ENCODE results near the gene KAZN. TPM values are rescaled to one million over a fixed set of nuclear protein-coding genes. Genes with fewer than 3 reads are reported as not detected.

Gene KAZN
- total and polyA plus RNA-seq, 11 donors: 0.65 to 6.5 (median 2.3) TPM

GRCh38 chr1:15028102-15028501, 429.6 kb downstream of the KAZN start:
- peaks cover 0 to 4% (median 0%) of the 10 kb centered on the region in 12 donors for H3K4me1 ChIP-seq
- H3K27me3 ChIP-seq: peaks cover 0 to 3% (median 0%) of the 10 kb centered on the region in 9 donors
- 45 to 71% (median 62%) methylated on average over 6 of the region's 6 CpGs for WGBS, 4 donors
- no peak overlapping the region for H3K4me3 ChIP-seq
- DNase-seq (peak in 4 of 5 donors; percentile 27 to 70 (median 57)), ATAC-seq (peak; percentile 48 to 83 (median 71))
- no peaks in the 10 kb centered on the region for H3K36me3 ChIP-seq
- no peaks in the 10 kb centered on the region for H3K9me3 ChIP-seq
- intact Hi-C loops (cut with DNase I): loop anchor here in 8 of 10 donors (5.0 to 10.0 kb wide), 5 partner anchors 56 to 933 kb away; no protein-coding TSS in a partner anchor
- no peak for TF ChIP-seq CTCF (IDR thresholded peaks at IDR 0.05)
- no peak for TF ChIP-seq POLR2A (IDR thresholded peaks at IDR 0.05)
- no peak overlapping the region for H3K27ac ChIP-seq

GRCh38 chr1:15028616-15029015, 430.1 kb downstream of the KAZN start:
- intact Hi-C loops (cut with DNase I): loop anchor here in 8 of 10 donors (5.0 to 10.0 kb wide), 5 partner anchors 56 to 934 kb away; no protein-coding TSS in a partner anchor
- no peak for TF ChIP-seq POLR2A (IDR thresholded peaks at IDR 0.05)
- no peak for TF ChIP-seq CTCF (IDR thresholded peaks at IDR 0.05)
- H3K27me3 ChIP-seq: peaks cover 0 to 3% (median 0%) of the 10 kb centered on the region in 9 donors

GRCh38 chr1:15029036-15029435, 430.6 kb downstream of the KAZN start:
- TF ChIP-seq CTCF (IDR thresholded peaks at IDR 0.05) (no peak), POLR2A (IDR thresholded peaks at IDR 0.05) (no peak)
- H3K27ac ChIP-seq: no peak overlapping the region
- 92 to 97% (median 96%) methylated on average over 3 to 6 of the region's 6 CpGs for WGBS, 4 donors
- H3K27me3 ChIP-seq: peaks cover 0 to 3% (median 0%) of the 10 kb centered on the region in 9 donors
- H3K4me1 ChIP-seq: peaks cover 0 to 4% (median 0%) of the 10 kb centered on the region in 12 donors
- ATAC-seq (no peak), DNase-seq (no peak)
- no peaks in the 10 kb centered on the region for H3K9me3 ChIP-seq
- no peak overlapping the region for H3K4me3 ChIP-seq
- no peaks in the 10 kb centered on the region for H3K36me3 ChIP-seq
- intact Hi-C loops (cut with DNase I): loop anchor here in 8 of 10 donors (5.0 to 10.0 kb wide), 5 partner anchors 57 to 934 kb away; no protein-coding TSS in a partner anchor

More at GRCh38 chr1:15028616-15029015, 430.1 kb downstream of the KAZN start:
- ATAC-seq: no peak
- no peaks in the 10 kb centered on the region for H3K9me3 ChIP-seq
- WGBS, 4 donors: 87 to 94% (median 93%) methylated on average over 7 of the region's 7 CpGs
- no peak overlapping the region for H3K4me3 ChIP-seq
- H3K27ac ChIP-seq: no peak overlapping the region
- DNase-seq: no peak
- no peaks in the 10 kb centered on the region for H3K36me3 ChIP-seq
- peaks cover 0 to 4% (median 0%) of the 10 kb centered on the region in 12 donors for H3K4me1 ChIP-seq

- no peak overlapping the region for H3K4me3 ChIP-seq
- ATAC-seq: no peak
- H3K9me3 ChIP-seq: no peaks in the 10 kb centered on the region
- intact Hi-C loops (cut with DNase I): loop anchor here in 8 of 10 donors (2.0 to 10.0 kb wide), 6 partner anchors 57 to 935 kb away; no protein-coding TSS in a partner anchor
- TF ChIP-seq CTCF (IDR thresholded peaks at IDR 0.05) (no peak), POLR2A (IDR thresholded peaks at IDR 0.05) (no peak)
- H3K27me3 ChIP-seq: peaks cover 0 to 3% (median 0%) of the 10 kb centered on the region in 9 donors
- H3K4me1 ChIP-seq: peaks cover 0 to 4% (median 0%) of the 10 kb centered on the region in 12 donors
- no peaks in the 10 kb centered on the region for H3K36me3 ChIP-seq
- H3K27ac ChIP-seq: no peak overlapping the region
- no peak for DNase-seq
- 82 to 90% (median 88%) methylated on average over 7 to 8 of the region's 8 CpGs for WGBS, 4 donors
Measured at GRCh38 chr1:15029786-15030185, 431.3 kb downstream of the KAZN start.
